HEK293T (cell line): Measurements from ENCODE around the gene GOLPH3L.
"Not testable (repeated sequence)": the region's sequence is repeated elsewhere in the genome, so short reads cannot be mapped to it uniquely, and the experiment has no call there.

ENCODE experiments used
- CTCF ChIA-PET: fragments of 350-600 bp; formaldehyde crosslinking; extraction: SDS; loops from one replicate; lab custom pipeline; 2021; ENCODE audit warnings: antibody characterized with exemption, inconsistent platforms; lab: Yijun Ruan, JAX
- POLR2A ChIA-PET: fragments of 350-600 bp; formaldehyde crosslinking; extraction: SDS; loops from one replicate; lab custom pipeline; 2020; ENCODE audit warnings: antibody characterized with exemption, inconsistent platforms; lab: Yijun Ruan, JAX
- DNase-seq: peaks from one replicate; pipeline ENCODE4 v3.0.0; 2012; ENCODE audit warnings: mixed read lengths; ENCODE audit errors: extremely low spot score
- ARNT ChIP-seq: fragments of 450-650 bp; IDR thresholded peaks from 2 replicates; pipeline ENCODE4 v1.6.1; 2017; ENCODE audit warnings: mild to moderate bottlenecking
- BHLHE40 ChIP-seq: fragments of 450-650 bp; IDR thresholded peaks from 2 replicates; pipeline ENCODE4 v1.6.1; 2016; ENCODE audit warnings: mild to moderate bottlenecking, moderate library complexity, borderline replicate concordance
- CTBP1 ChIP-seq: fragments of 450-650 bp; IDR thresholded peaks from 2 replicates; pipeline ENCODE4 v1.6.1; 2016; ENCODE audit warnings: borderline replicate concordance
- ELF4 ChIP-seq: fragments of 450-650 bp; IDR thresholded peaks from 2 replicates; pipeline ENCODE4 v1.6.1; 2017; ENCODE audit warnings: antibody characterized with exemption
- FOXA1 ChIP-seq: fragments of 450-650 bp; IDR thresholded peaks from 2 replicates; pipeline ENCODE4 v1.6.1; 2016; ENCODE audit warnings: mild to moderate bottlenecking
- FOXK2 ChIP-seq: fragments of 450-650 bp; IDR thresholded peaks from 2 replicates; pipeline ENCODE4 v1.6.1; 2016; ENCODE audit warnings: mild to moderate bottlenecking
- FOXM1 ChIP-seq: fragments of 450-650 bp; IDR thresholded peaks from 2 replicates; pipeline ENCODE4 v1.6.1; 2017; ENCODE audit warnings: mild to moderate bottlenecking, borderline replicate concordance
- HDGF ChIP-seq: fragments of 450-650 bp; IDR thresholded peaks from 2 replicates; pipeline ENCODE4 v1.6.1; 2017; ENCODE audit warnings: antibody characterized with exemption, borderline replicate concordance
- L3MBTL2 ChIP-seq: fragments of 450-650 bp; conservative IDR thresholded peaks from 2 replicates; pipeline ENCODE4 v1.6.1; 2016; ENCODE audit warnings: mild to moderate bottlenecking
- LEF1 ChIP-seq: fragments of 450-650 bp; IDR thresholded peaks from 2 replicates; pipeline ENCODE4 v1.6.1; 2017; ENCODE audit warnings: mild to moderate bottlenecking, borderline replicate concordance
- NFRKB ChIP-seq: fragments of 450-650 bp; IDR thresholded peaks from 2 replicates; pipeline ENCODE4 v1.6.1; 2016; ENCODE audit warnings: mild to moderate bottlenecking, moderate library complexity
- SP1 ChIP-seq: fragments of 450-650 bp; IDR thresholded peaks from 2 replicates; pipeline ENCODE4 v1.6.1; 2017
- SUZ12 ChIP-seq: fragments of 450-650 bp; IDR thresholded peaks from 2 replicates; pipeline ENCODE4 v1.6.1; 2016; ENCODE audit warnings: mild to moderate bottlenecking
- TARDBP ChIP-seq: fragments of 450-650 bp; IDR thresholded peaks from 2 replicates; pipeline ENCODE4 v1.6.1; 2016
- ZNF384 ChIP-seq: fragments of 450-650 bp; IDR thresholded peaks from 2 replicates; pipeline ENCODE4 v1.6.1; 2016
- TF ChIP-seq, protein P1 (sequence below): fragments of 450-650 bp; IDR thresholded peaks from 2 replicates; pipeline ENCODE4 v1.6.1; 2016

The GOLPH3L gene

DNA sequence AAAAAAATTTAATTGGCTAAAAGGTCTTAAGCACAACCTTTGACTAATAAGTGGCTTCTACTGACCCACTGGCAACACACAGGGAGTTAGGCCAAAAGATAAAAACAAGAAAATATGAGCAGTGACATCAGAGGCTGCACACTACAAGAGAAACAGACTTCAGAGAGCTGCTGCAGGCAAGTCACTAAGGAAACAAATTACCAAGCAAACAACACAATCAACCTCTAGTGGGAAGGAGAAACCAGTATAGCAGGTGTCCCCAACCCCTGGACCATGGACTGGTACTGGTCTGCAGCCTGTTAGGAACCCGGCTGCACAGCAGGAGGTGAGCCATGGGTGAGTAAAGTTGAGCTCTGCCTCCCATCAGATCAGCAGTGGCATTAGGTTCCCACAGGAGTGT, 46.8 kb downstream of the GOLPH3L start:
- CTCF ChIA-PET: no interaction called here
- TF ChIP-seq ELF4: no peak
- TF ChIP-seq NFRKB: no peak
- no peak for TF ChIP-seq ZNF384
- TF ChIP-seq L3MBTL2: no peak
- TF ChIP-seq LEF1: no peak
- no peak for TF ChIP-seq FOXK2
- TF ChIP-seq TARDBP: no peak
- TF ChIP-seq FOXA1: no peak
- POLR2A ChIA-PET: interaction anchor here (1.2 kb wide), 1 partner anchor 21 kb away, joined by 5 read pairs; the partner anchor contains the start of gene ENSA
- no peak for DNase-seq

DNA sequence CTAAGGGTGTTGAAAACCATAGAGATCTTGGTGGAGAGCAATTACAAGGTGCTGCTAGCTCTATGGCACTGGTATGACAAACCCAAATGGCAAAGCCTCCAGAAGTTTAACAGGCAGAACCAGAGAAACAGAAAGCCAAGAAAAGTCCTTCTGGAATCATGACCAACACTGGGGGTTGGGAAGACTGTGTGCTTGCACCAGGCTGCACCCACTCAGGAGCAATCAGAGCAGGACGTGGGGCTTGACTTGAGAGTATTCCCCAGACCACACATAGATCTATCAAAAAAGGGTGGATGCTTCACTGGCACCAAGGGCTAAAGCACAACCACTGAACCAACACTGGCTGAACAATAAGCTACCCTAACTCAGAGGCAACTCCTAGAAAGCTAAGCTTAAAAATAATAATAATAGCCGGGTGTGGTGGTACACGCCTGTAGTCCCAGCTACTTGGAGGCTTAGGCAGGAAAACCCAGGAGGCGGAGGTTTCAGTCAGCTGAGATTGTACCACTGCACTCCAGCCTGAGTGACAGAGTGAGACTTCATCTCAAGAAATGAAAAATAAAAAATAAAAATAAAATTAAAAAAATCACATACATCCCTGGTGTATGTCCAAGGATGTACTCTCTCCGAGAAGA, 47.4 kb downstream of the GOLPH3L start:
- no peak for DNase-seq
- TF ChIP-seq SP1 (no peak), BHLHE40 (no peak), TARDBP (no peak), SUZ12 (no peak), LEF1 (no peak), NFRKB (no peak)
- POLR2A ChIA-PET: interaction anchor here (1.2 to 1.9 kb wide), 3 partner anchors 20 to 48 kb away, joined by 4 to 5 read pairs (median 5); partner anchors contain the start of genes ENSA and GOLPH3L
- CTCF ChIA-PET: no interaction called here

DNA sequence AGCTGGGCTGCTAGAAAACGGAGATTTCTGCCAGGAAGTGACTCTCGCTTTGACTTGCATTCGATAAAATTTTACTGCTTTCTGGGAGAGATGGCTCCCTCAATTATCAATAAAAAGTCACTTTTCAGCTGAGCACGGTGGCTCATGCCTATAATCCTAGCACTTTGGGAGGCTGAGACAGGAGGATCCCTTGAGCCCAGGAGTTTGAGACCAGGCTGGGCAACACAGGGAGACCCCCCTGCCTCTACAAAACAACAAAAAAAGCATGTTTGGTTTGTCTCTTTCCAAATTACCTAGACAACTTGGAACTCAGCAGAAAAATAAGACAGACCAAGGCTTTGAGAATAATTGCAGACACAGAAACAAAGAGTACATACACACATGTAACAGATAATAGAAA, 54.7 kb downstream of the GOLPH3L start:
- ChIA-PET CTCF (no interaction called here), POLR2A (interaction anchor here (1.7 to 2.6 kb wide), 2 partner anchors 13 to 63 kb away, joined by 4 to 12 read pairs; partner anchors contain the start of genes ENSA and MCL1)
- TF ChIP-seq BHLHE40 (no peak), FOXA1 (no peak), SUZ12 (no peak), FOXM1 (no peak), FOXK2 (no peak), CTBP1 (no peak), SP1 (no peak), LEF1 (no peak), TARDBP (no peak), L3MBTL2 (no peak), ZNF384 (no peak), ARNT (no peak), HDGF (no peak), ELF4 (no peak), NFRKB (no peak)
- TF ChIP-seq, protein P1, sequence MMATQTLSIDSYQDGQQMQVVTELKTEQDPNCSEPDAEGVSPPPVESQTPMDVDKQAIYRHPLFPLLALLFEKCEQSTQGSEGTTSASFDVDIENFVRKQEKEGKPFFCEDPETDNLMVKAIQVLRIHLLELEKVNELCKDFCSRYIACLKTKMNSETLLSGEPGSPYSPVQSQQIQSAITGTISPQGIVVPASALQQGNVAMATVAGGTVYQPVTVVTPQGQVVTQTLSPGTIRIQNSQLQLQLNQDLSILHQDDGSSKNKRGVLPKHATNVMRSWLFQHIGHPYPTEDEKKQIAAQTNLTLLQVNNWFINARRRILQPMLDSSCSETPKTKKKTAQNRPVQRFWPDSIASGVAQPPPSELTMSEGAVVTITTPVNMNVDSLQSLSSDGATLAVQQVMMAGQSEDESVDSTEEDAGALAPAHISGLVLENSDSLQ: no peak
- no peak for DNase-seq

DNA sequence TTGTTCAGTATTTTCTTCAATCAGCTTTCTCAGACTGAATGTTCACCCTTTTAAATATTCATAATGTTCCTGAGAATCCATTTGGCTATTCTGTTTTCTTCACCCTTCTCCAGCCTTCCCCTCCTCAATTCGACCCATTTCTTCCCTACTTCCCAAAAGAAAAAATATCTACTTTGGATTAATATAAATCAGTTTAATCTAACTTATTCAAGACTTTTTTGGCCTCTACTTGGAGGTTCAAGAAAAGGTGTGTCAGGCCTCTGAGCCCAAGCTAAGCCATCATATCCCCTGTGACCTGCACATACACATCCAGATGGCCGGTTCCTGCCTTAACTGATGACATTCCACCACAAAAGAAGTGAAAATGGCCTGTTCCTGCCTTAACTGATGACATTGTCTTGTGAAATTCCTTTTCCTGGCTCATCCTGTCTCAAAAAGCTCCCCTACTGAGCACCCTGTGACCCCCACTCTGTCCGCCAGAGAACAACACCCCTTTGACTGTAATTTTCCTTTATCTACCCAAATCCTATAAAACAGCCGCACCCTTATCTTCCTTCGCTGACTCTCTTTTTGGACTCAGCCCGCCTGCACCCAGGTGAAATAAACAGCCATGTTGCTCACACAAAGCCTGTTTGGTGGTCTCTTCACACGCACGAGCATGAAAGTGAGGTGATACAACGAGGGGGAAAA, 55.7 kb downstream of the GOLPH3L start:
- CTCF ChIA-PET, DNase-seq: not testable (repeated sequence)
- POLR2A ChIA-PET: interaction anchor here (1.7 to 2.6 kb wide), 2 partner anchors 12 to 62 kb away, joined by 4 to 12 read pairs; partner anchors contain the start of genes ENSA and MCL1

DNA sequence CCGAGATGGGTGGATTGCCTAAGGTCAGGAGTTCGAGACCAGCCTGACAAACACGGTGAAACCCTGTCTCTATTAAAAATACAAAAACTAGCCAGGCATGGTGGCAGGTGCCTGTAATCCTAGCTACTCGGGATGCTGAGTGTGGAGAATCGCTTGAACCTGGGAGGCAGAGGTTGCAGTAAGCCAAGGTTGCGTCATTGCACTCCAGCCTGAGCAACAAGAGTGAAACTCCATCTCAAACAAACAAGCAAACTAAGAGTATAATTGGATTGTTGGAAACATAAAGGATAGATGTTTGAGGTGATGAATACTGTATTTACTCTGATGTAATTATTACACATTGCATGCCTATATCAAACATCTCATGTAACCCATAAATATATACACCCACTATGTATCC, 58.5 kb downstream of the GOLPH3L start:
- POLR2A ChIA-PET: interaction anchor here (1.9 kb wide), 1 partner anchor 9 kb away, joined by 11 read pairs; the partner anchor contains the start of gene ENSA
- DNase-seq, CTCF ChIA-PET: not testable (repeated sequence)

DNA sequence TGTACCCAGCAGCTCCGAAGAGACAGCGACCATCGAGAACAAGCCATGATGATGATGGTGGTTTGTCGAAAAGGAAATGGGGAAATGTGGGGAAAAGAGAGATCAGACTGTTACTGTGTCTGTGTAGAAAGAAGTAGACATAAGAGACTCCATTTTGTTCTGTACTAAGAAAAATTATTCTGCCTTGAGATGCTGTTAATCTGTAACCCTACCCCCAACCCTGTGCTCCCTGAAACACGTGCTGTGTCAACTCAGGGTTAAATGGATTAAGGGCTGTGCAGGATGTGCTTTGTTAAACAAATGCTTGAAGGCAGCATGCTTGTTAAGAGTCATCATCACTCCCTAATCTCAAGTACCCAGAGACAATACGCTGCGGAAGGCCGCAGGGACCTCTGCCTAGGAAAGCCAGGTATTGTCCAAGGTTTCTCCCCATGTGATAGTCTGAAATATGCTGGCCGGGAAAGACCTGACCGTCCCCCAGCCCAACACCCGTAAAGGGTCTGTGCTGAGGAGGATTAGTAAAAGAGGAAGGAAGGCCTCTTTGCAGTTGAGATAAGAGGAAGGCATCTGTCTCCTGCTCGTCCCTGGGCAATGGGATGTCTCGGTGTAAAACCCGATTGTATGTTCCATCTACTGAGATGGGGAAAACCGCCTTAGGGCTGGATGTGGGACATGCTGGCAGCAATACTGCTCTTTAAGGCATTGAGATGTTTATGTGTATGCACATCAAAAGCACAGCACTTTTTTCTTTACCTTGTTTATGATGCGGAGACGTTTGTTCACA, 61.9 kb downstream of the GOLPH3L start:
- POLR2A ChIA-PET, CTCF ChIA-PET, DNase-seq: not testable (repeated sequence)

DNA sequence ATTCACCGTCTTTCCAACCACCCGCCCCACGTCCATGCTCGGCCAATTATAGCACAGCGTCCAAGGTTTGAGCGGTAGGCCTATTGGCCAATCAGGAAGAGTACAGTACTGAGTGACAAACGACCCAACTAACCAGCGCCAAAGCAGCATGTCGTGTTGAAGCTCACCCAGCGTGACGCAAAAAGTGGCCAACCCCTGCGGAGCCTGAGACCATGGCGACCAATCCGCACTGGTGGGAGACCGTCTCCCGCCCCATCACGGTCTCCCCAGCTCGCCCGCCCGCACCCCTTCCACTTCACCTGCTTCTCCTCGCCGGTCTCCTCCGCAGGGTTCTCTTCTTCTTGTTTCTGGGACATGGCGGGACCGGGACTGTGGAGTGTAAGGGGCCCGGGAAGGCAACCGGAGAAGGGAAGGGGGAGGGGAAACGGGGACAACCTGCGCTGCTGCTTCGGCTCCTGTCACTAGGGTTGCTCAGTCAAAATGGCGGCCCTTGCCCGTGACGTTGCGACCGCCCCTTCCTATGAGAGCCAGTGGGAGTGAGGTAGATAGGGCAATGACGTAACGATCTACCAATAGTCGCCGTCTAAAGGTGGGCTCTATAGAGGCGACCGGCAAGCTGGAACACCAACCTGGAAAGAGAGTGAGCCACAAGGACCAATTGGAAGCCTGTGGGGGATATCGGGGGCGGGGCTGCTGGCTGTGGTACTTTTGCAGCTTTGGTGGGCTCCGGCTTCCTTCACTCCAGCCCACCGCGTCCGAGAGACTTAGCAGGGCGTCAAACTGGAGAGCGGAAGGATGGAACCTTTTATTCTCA, 67.6 kb downstream of the GOLPH3L start, which contains the start of gene ENSA:
ENSA (minus strand) TSS at position 498 of the 814 bp plus-strand sequence; CDS start at position 356, 142 bp downstream.
- TF ChIP-seq SP1: 0 out of 2 replicates have a peak, but pooled peaks have one; percentile 28
- peak; percentile 11; the same call in 1 of the 2 replicates for TF ChIP-seq ELF4
- TF ChIP-seq NFRKB: 0 out of 2 replicates have a peak, but pooled peaks have one; percentile 46
- TF ChIP-seq FOXK2: no peak
- TF ChIP-seq, protein P1: peak; percentile 100
- TF ChIP-seq TARDBP: peak; percentile 64
- TF ChIP-seq CTBP1: no peak
- TF ChIP-seq L3MBTL2: peak; percentile 47
- TF ChIP-seq HDGF: 0 out of 2 replicates have a peak, but pooled peaks have one; percentile 8
- no peak for TF ChIP-seq ZNF384
- no peak for TF ChIP-seq LEF1
- TF ChIP-seq FOXA1: no peak
- POLR2A ChIA-PET: interaction anchor here (0.6 to 3.9 kb wide), 51 partner anchors 8 to 620 kb away, joined by 3 to 57 read pairs (median 4); partner anchors contain the start of genes GOLPH3L, MCL1, MINDY1 and SETDB1
- CTCF ChIA-PET: interaction anchor here (0.9 to 1.0 kb wide), 2 partner anchors 10 to 69 kb away, joined by 3 to 4 read pairs; no protein-coding TSS in a partner anchor
- peak; percentile 97 for DNase-seq
